SU-DHL-6 (cell line): ENCODE measurements around the gene FGF19.

Source experiments
- H2AFZ ChIP-seq: fragments of 200-600 bp; sonication (generic); 2 replicates; pipeline ENCODE4 v1.6.1; 2014; ENCODE audit warnings: low read depth, mild to moderate bottlenecking, moderate library complexity, mixed read lengths, antibody characterized with exemption, low read length; ENCODE audit not compliant: severe bottlenecking
- H3F3A ChIP-seq: fragments of 200-600 bp; shearing (Covaris generic); 2 replicates; pipeline ENCODE4 v1.6.0; 2016; ENCODE audit warnings: antibody characterized with exemption, mild to moderate bottlenecking; ENCODE audit not compliant: insufficient read depth
- H3K27ac ChIP-seq: fragments of 200-600 bp; sonication (generic); 2 replicates; pipeline ENCODE4 v1.5.1; 2016; ENCODE audit warnings: low read depth, mild to moderate bottlenecking, low read length, moderate library complexity, mixed read lengths
- H3K27me3 ChIP-seq: fragments of 200-600 bp; sonication (generic), shearing (Covaris generic); 2 replicates; pipeline ENCODE4 v1.6.0; 2014; ENCODE audit warnings: mild to moderate bottlenecking, low read length
- H3K36me3 ChIP-seq: fragments of 200-600 bp; sonication (generic); 2 replicates; pipeline ENCODE4 v1.6.1; 2014; ENCODE audit warnings: mild to moderate bottlenecking, low read length, mixed read lengths
- H3K4me2 ChIP-seq: fragments of 300-600, 200-600 bp; shearing (Covaris generic), sonication (generic); 2 replicates; pipeline ENCODE4 v1.6.0; 2014; ENCODE audit warnings: low read length, low read depth, mild to moderate bottlenecking; ENCODE audit not compliant: poor library complexity, severe bottlenecking
- H3K4me3 ChIP-seq: fragments of 200-600 bp; sonication (generic); 2 replicates; pipeline ENCODE4 v1.5.1; 2014; ENCODE audit warnings: antibody characterized with exemption, low read length, mild to moderate bottlenecking, mixed read lengths; ENCODE audit not compliant: insufficient read depth, poor library complexity, severe bottlenecking
- H3K79me2 ChIP-seq: fragments of 200-600 bp; sonication (generic); 2 replicates; pipeline ENCODE4 v1.6.1; 2014; ENCODE audit warnings: mild to moderate bottlenecking, low read length, moderate library complexity; ENCODE audit not compliant: insufficient read depth
- H3K9ac ChIP-seq: fragments of 200-600 bp; sonication (generic); 2 replicates; pipeline ENCODE4 v1.7.0; 2014; ENCODE audit warnings: mild to moderate bottlenecking, low read length
- H3K9me2 ChIP-seq: fragments of 200-600 bp; sonication (generic); replicated peaks from 2 replicates; pipeline ENCODE4 v1.6.1; 2014; ENCODE audit warnings: low read length; ENCODE audit not compliant: insufficient read depth
- H3K9me3 ChIP-seq: fragments of 200-600 bp; sonication (generic); 2 replicates; pipeline ENCODE4 v1.6.1; 2014; ENCODE audit warnings: low read length, mixed read lengths; ENCODE audit not compliant: insufficient read depth
- H4K20me1 ChIP-seq: fragments of 200-600 bp; sonication (generic); 2 replicates; pipeline ENCODE4 v1.6.1; 2014; ENCODE audit warnings: low read depth, mild to moderate bottlenecking, antibody characterized with exemption, low read length, moderate library complexity, mixed read lengths
- CTCF ChIP-seq: fragments of 200-600 bp; sonication (generic); IDR thresholded peaks from one replicate; pipeline ENCODE4 v1.5.1; 2017; ENCODE audit warnings: antibody characterized with exemption, mild to moderate bottlenecking, low read length, moderate library complexity; ENCODE audit not compliant: insufficient read depth, poor library complexity, severe bottlenecking
- EZH2phosphoT487 ChIP-seq: fragments of 200-600 bp; sonication (generic), shearing (Covaris generic); conservative IDR thresholded peaks from 2 replicates; pipeline ENCODE4 v1.6.1; 2018; ENCODE audit warnings: mild to moderate bottlenecking, antibody characterized with exemption, low read length, moderate library complexity, mixed read lengths

Gene FGF19

DNA sequence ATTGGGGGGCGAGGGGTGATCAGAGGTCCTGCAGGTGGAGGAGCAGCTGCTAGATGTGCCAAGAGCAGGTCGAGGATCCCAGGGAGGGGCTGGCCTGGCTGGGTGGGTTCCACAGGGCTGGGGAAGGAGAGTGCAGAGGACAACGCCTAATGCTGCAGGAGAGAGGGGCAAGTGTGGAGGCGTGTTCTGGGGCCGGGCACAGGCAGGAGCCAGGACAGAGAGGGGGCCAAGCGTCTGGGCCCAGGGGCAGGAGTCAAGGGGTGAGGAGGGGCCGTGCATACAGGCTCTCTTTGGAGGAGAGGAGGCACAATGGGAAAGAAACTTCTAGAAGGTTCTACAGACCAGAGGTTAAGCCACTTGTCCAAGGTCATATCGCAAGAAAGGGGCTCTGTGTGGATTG is 26.7 kb upstream of the FGF19 start:
- no peaks in the 10 kb centered on the region for H3K9me3 ChIP-seq
- no peak overlapping the region for H3K4me3 ChIP-seq
- H2AFZ ChIP-seq: no peak overlapping the region
- no peaks in the 10 kb centered on the region for H3K27me3 ChIP-seq
- H3K9ac ChIP-seq: no peak overlapping the region
- no peak overlapping the region for H3K27ac ChIP-seq
- no peaks in the 10 kb centered on the region for H3K36me3 ChIP-seq
- no peaks in the 10 kb centered on the region for H3K9me2 ChIP-seq
- H3K4me2 ChIP-seq: no peak overlapping the region
- H3F3A ChIP-seq: no peaks in the 10 kb centered on the region
- no peaks in the 10 kb centered on the region for H3K79me2 ChIP-seq
- H4K20me1 ChIP-seq: no peaks in the 10 kb centered on the region
- TF ChIP-seq CTCF (no peak), EZH2phosphoT487 (no peak)

DNA sequence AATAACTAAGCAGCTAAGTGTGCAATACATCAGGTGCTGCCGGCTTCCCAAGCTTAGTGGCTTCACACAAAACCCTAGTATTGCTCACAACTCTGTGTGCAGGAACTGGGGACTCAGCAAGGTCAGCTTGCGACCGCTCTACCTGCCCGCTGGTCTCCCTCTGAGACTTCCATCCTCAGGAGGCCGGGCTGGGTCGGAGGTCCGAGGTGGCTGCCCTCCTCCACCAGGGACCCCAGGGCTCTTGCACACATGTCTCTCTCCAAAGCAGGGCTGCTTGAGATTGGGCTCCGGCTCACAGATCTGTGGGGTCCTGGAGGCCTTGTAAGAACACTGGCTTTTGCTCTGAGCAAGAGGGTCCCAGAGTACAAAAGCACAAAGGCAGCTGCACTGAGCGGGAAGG is 25.4 kb upstream of the FGF19 start:
- no peak for TF ChIP-seq EZH2phosphoT487
- no peak for TF ChIP-seq CTCF
- H3F3A ChIP-seq: no peaks in the 10 kb centered on the region
- H3K79me2 ChIP-seq: no peaks in the 10 kb centered on the region
- no peaks in the 10 kb centered on the region for H3K36me3 ChIP-seq
- no peaks in the 10 kb centered on the region for H3K9me2 ChIP-seq
- no peak overlapping the region for H3K9ac ChIP-seq
- no peak overlapping the region for H3K4me3 ChIP-seq
- no peak overlapping the region for H2AFZ ChIP-seq
- no peak overlapping the region for H3K27ac ChIP-seq
- no peaks in the 10 kb centered on the region for H3K9me3 ChIP-seq
- H4K20me1 ChIP-seq: no peaks in the 10 kb centered on the region
- H3K27me3 ChIP-seq: no peaks in the 10 kb centered on the region
- H3K4me2 ChIP-seq: no peak overlapping the region

- Histone ChIP-seq H3F3A (no peaks in the 10 kb centered on the region), H3K27ac (no peak overlapping the region), H3K36me3 (no peaks in the 10 kb centered on the region), H2AFZ (no peak overlapping the region), H3K9me3 (no peaks in the 10 kb centered on the region), H3K9me2 (no peaks in the 10 kb centered on the region), H3K4me3 (no peak overlapping the region), H3K9ac (no peak overlapping the region), H3K27me3 (no peaks in the 10 kb centered on the region), H3K4me2 (no peak overlapping the region), H4K20me1 (no peaks in the 10 kb centered on the region), H3K79me2 (no peaks in the 10 kb centered on the region)
- TF ChIP-seq CTCF (no peak), EZH2phosphoT487 (no peak)
Measured at GRCh38 chr11:69727266-69727665, 23.4 kb upstream of the FGF19 start.

GRCh38 chr11:69726481-69726880 is 22.7 kb upstream of the FGF19 start:
- no peaks in the 10 kb centered on the region for H3K9me3 ChIP-seq
- no peaks in the 10 kb centered on the region for H3K79me2 ChIP-seq
- no peaks in the 10 kb centered on the region for H3K36me3 ChIP-seq
- H3F3A ChIP-seq: no peaks in the 10 kb centered on the region
- H3K9ac ChIP-seq: no peak overlapping the region
- H4K20me1 ChIP-seq: no peaks in the 10 kb centered on the region
- H3K9me2 ChIP-seq: no peaks in the 10 kb centered on the region
- H3K4me3 ChIP-seq: no peak overlapping the region
- TF ChIP-seq CTCF (no peak), EZH2phosphoT487 (no peak)
- H2AFZ ChIP-seq: no peak overlapping the region
- no peaks in the 10 kb centered on the region for H3K27me3 ChIP-seq
- H3K27ac ChIP-seq: no peak overlapping the region
- H3K4me2 ChIP-seq: no peak overlapping the region
